ENCODE measurements around the gene USP6. TPM values are rescaled to one million over a fixed set of nuclear protein-coding genes. Genes with fewer than 3 reads are reported as not detected.

Gene USP6
- total and polyA plus RNA-seq, 2 of the 13 experiments (the other 11 are each of a cell fraction or from before 2014, with no cell fraction given) = 0.04 TPM; not detected in 1

DNA sequence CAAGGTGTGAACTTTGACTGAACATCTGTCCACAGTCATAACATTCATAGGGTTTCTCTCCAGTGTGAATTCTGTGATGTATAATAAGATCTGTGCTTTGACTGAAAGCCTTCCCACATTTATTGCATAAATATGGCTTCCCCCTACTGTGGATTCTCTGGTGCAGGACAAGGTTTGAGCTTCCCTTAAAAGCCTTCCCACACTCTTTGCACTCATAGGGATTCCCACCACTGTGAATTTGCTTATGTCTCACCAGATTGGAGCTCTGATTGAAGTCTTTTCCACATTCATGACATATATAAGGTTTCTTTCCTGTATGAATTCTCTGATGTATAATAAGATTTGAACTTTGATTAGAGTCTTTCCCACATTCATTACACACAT, 67.6 kb downstream of the USP6 start:
- in situ Hi-C loops (cut with HindIII; ENCODE audit: extremely low pct_ligation_motif_present, low pct_unique_long_range_greater_than_20kb) = no loop called here
- H4K20me1 ChIP-seq (ENCODE audit: insufficient read depth, low read length) = no peaks in the 10 kb centered on the region
- H3K4me3 ChIP-seq (replicated peaks in 1 of 3; ENCODE audit: insufficient read depth in 1 of 3, low read depth in 2 of 3, low read length in 3 of 3) = no peak overlapping the region
- no peaks in the 10 kb centered on the region for H3K4me1 ChIP-seq (ENCODE audit: insufficient read depth, low read length)
- H3K36me3 ChIP-seq (replicated peaks in 1 of 2; ENCODE audit: control insufficient read depth in 1 of 2, insufficient read depth in 2 of 2, low read length in 2 of 2) = no peaks in the 10 kb centered on the region
- intact Hi-C loops (cut with micrococcal nuclease; ENCODE audit: unreplicated experiment) = no loop called here
- ChIA-PET CTCF (ENCODE audit: low intra/inter-chr PET ratio, low total read pairs) (no interaction called here), POLR2A (no interaction called here)
- no peak overlapping the region for H2AFZ ChIP-seq (ENCODE audit: low read length)
- H3K79me2 ChIP-seq (ENCODE audit: insufficient read depth, low read length) = no peaks in the 10 kb centered on the region
- peaks cover 31% of the 10 kb centered on the region for H3K9me3 ChIP-seq (ENCODE audit: low read length)
- no peak overlapping the region for H3K4me2 ChIP-seq (ENCODE audit: low read depth, low read length)
- DNase-seq (ENCODE audit: low spot score) = no peak
- FAIRE-seq = no peak
- no peak for ATAC-seq
- no peaks in the 10 kb centered on the region for H3K27me3 ChIP-seq (ENCODE audit: control insufficient read depth in 1 of 2, insufficient read depth in 2 of 2, low read length in 2 of 2)
- no peak overlapping the region for H3K9ac ChIP-seq (ENCODE audit: insufficient read depth, low read depth, low read length)
- no peak for TF ChIP-seq NFRKB (IDR thresholded peaks at IDR 0.05)
- no peak for TF ChIP-seq RNF2 (conservative IDR thresholded peaks at IDR 0.05; ENCODE audit: low read depth)
- TF ChIP-seq TARDBP (CRISPR knock-in tag; IDR thresholded peaks at IDR 0.05) = no peak
- no peak for TF ChIP-seq TRIM24 (CRISPR knock-in tag; IDR thresholded peaks at IDR 0.05)
- BruUV-seq (replicated peaks) = no TSS peak
- no peak overlapping the region for H3K27ac ChIP-seq (ENCODE audit: extremely low read length, insufficient read depth, low read length)

DNA sequence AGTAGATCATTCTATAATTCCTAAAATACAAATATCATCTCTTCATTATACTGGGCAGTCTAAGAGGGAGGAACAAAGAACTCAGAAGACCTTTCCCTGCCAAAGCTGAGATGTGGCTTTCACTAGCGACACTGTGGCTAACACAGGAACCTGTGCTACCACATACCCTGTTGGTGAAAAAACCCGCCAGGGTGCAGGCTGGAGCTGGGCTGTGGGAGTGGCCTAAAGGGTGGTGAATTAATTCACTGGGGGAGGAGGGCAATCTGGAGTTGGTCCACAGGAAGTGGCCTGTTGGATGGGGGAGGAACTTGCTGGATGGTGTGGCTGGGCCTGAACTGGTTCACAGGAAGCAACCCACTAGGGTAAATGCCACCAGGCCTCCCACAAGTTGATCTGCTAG, 68.5 kb downstream of the USP6 start:
- ChIA-PET POLR2A (no interaction called here), CTCF (ENCODE audit: low intra/inter-chr PET ratio, low total read pairs) (no interaction called here)
- Histone ChIP-seq H3K4me2 (ENCODE audit: low read depth, low read length) (no peak overlapping the region), H3K36me3 (replicated peaks in 1 of 2; ENCODE audit: control insufficient read depth in 1 of 2, insufficient read depth in 2 of 2, low read length in 2 of 2) (no peaks in the 10 kb centered on the region), H3K79me2 (ENCODE audit: insufficient read depth, low read length) (no peaks in the 10 kb centered on the region), H3K27me3 (ENCODE audit: control insufficient read depth in 1 of 2, insufficient read depth in 2 of 2, low read length in 2 of 2) (no peaks in the 10 kb centered on the region), H2AFZ (ENCODE audit: low read length) (no peak overlapping the region), H3K27ac (ENCODE audit: extremely low read length, insufficient read depth, low read length) (no peak overlapping the region), H3K4me1 (ENCODE audit: insufficient read depth, low read length) (no peaks in the 10 kb centered on the region), H3K4me3 (replicated peaks in 1 of 3; ENCODE audit: insufficient read depth in 1 of 3, low read depth in 2 of 3, low read length in 3 of 3) (no peak overlapping the region), H4K20me1 (ENCODE audit: insufficient read depth, low read length) (no peaks in the 10 kb centered on the region), H3K9ac (ENCODE audit: insufficient read depth, low read depth, low read length) (no peak overlapping the region), H3K9me3 (ENCODE audit: low read length) (peaks cover 31% of the 10 kb centered on the region)
- ATAC-seq = no peak
- 83% methylated on average over 2 of the region's 2 CpGs for WGBS (ENCODE audit: low lambda C conversion rate)
- intact Hi-C loops (cut with micrococcal nuclease; ENCODE audit: unreplicated experiment) = no loop called here
- in situ Hi-C loops (cut with HindIII; ENCODE audit: extremely low pct_ligation_motif_present, low pct_unique_long_range_greater_than_20kb) = no loop called here
- BruUV-seq (replicated peaks) = no TSS peak
- no peak for FAIRE-seq
- no peak for DNase-seq (ENCODE audit: low spot score)
- TF ChIP-seq GATAD2A (CRISPR knock-in tag; IDR thresholded peaks at IDR 0.05) (no peak), FIP1L1 (IDR thresholded peaks at IDR 0.05; ENCODE audit: borderline replicate concordance, insufficient read depth, low read depth, low read length) (no peak), NR3C1 (CRISPR knock-in tag; IDR thresholded peaks at IDR 0.05) (no peak), ZNF782 (CRISPR knock-in tag; IDR thresholded peaks at IDR 0.05; ENCODE audit: borderline replicate concordance) (no peak), POLR2AphosphoS2 (IDR thresholded peaks at IDR 0.05; ENCODE audit: low read depth, low read length) (no peak), KLF13 (CRISPR knock-in tag; IDR thresholded peaks at IDR 0.05) (no peak), ZFP62 (CRISPR knock-in tag; IDR thresholded peaks at IDR 0.05) (no peak), IRX3 (CRISPR knock-in tag; IDR thresholded peaks at IDR 0.05; ENCODE audit: borderline replicate concordance, low read depth) (no peak)
- TF ChIP-seq, protein P1, sequence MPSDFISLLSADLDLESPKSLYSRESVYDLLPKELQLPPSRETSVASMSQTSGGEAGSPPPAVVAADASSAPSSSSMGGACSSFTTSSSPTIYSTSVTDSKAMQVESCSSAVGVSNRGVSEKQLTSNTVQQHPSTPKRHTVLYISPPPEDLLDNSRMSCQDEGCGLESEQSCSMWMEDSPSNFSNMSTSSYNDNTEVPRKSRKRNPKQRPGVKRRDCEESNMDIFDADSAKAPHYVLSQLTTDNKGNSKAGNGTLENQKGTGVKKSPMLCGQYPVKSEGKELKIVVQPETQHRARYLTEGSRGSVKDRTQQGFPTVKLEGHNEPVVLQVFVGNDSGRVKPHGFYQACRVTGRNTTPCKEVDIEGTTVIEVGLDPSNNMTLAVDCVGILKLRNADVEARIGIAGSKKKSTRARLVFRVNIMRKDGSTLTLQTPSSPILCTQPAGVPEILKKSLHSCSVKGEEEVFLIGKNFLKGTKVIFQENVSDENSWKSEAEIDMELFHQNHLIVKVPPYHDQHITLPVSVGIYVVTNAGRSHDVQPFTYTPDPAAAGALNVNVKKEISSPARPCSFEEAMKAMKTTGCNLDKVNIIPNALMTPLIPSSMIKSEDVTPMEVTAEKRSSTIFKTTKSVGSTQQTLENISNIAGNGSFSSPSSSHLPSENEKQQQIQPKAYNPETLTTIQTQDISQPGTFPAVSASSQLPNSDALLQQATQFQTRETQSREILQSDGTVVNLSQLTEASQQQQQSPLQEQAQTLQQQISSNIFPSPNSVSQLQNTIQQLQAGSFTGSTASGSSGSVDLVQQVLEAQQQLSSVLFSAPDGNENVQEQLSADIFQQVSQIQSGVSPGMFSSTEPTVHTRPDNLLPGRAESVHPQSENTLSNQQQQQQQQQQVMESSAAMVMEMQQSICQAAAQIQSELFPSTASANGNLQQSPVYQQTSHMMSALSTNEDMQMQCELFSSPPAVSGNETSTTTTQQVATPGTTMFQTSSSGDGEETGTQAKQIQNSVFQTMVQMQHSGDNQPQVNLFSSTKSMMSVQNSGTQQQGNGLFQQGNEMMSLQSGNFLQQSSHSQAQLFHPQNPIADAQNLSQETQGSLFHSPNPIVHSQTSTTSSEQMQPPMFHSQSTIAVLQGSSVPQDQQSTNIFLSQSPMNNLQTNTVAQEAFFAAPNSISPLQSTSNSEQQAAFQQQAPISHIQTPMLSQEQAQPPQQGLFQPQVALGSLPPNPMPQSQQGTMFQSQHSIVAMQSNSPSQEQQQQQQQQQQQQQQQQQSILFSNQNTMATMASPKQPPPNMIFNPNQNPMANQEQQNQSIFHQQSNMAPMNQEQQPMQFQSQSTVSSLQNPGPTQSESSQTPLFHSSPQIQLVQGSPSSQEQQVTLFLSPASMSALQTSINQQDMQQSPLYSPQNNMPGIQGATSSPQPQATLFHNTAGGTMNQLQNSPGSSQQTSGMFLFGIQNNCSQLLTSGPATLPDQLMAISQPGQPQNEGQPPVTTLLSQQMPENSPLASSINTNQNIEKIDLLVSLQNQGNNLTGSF (CRISPR knock-in tag; IDR thresholded peaks at IDR 0.05) = no peak

All from HepG2 (cell line).